DOHH2 (cell line): ENCODE results near the gene NCOR2.

Experiments
- CTCF ChIP-seq: fragments of 200-600 bp; sonication (generic); IDR thresholded peaks from one replicate; pipeline ENCODE4 v1.5.1; 2014; ENCODE audit warnings: antibody characterized with exemption, mild to moderate bottlenecking, low read depth, low read length; ENCODE audit not compliant: poor library complexity, severe bottlenecking
- EZH2phosphoT487 ChIP-seq: fragments of 200-600 bp; sonication (generic); IDR thresholded peaks from 2 replicates; pipeline ENCODE4 v1.6.1; 2017; ENCODE audit warnings: borderline replicate concordance, mild to moderate bottlenecking, antibody characterized with exemption, low read length, moderate library complexity, mixed read lengths

GRCh38 chr12:124604264-124604680 is 36.9 kb upstream of the NCOR2 start:
- TF ChIP-seq EZH2phosphoT487 (no peak), CTCF (no peak)
